NCI-H446 (cell line): ENCODE measurements around the gene GPSM1.

Experiments
- DNase-seq, 2 experiments: peaks; one replicate each; lab custom pipeline; 2025; lab: John Stamatoyannopoulos, UW

The GPSM1 gene

DNA sequence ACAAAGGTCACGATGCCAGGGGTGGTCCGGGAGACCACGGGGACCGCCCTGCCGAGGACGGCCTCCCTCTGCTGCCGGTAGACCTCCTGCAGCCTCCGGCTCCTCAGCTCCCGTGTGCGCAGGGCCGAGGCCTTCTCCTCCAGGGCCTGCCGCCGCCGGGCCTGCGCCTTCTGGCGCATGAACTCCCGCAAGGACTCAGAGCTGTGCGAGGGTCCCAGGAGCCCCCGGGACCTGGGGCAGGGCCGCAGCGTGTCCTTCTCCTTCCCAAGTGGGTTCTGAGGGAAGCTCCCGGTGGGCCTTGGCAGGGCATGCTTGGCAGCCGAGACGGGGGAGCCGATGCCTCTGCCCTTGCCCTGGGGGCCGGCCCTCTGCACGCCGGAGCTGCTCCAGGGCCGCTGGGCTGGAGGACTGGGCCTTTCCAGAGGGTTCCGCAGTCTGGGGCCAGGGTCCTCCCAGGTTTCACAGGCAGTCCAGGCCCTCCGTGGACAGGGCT lies 36.8 kb upstream of the GPSM1 start:
- DNase-seq, result no peak

DNA sequence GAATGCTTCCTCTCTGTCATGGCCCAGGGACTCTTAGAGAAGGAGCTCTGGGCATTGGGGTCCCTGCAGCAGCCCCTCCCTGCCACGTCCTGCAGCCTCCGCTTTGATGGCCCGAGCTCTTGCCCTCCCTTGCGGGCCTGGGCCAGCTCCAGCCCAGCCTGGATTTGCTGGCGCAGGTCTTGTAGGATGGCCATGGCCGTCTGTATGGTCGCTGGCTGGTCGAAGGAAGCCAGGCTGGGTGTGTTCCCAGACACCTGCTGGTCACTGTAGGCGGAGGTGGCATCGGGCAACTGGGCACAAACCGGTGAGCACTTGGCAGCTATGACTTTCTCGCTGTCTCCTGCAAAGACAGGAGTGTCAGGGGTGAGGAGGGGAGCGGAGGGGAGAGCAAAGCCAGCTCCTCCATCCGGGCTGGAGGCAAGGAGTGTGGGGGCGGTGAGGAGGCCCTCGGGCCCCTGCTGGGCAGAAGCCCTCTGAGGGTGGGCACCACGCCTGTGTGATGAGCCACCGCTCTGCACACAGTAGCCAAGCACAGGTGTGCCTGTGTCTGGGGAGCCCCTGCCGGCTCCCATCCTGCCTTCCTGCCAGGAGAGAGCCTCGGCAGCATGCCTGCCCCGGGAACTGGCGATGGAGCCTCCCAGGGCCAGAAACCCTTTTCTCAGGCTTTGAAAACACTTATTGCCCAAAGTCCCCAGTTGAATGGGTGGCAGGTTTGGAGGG lies 35.9 kb upstream of the GPSM1 start:
- DNase-seq, result no peak

DNA sequence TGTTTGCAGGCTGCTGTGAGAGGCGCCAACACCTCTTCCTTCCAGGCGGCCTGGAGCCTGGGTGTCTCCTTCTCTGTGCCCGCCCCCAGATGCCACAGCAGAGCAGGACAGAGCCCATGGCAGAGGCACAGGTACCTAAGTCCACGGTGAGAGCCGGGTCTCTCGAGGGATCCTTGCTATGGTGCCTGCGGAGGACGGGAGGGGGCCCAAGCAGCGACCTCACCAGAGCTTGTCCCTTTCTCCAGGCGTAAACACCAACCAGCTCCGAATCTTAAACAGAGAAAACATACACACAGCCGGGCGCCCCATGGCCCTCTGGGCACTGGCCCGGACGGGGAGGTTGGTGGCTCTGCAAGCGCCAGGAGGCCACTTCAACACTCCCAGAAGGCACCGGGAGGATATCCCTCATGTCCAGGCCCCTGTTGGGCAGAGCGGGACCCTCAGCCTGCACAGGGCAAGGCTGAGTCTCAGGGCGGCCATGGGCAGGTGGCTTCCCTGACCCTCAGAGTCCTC lies 35.3 kb upstream of the GPSM1 start:
- DNase-seq, result no peak

DNA sequence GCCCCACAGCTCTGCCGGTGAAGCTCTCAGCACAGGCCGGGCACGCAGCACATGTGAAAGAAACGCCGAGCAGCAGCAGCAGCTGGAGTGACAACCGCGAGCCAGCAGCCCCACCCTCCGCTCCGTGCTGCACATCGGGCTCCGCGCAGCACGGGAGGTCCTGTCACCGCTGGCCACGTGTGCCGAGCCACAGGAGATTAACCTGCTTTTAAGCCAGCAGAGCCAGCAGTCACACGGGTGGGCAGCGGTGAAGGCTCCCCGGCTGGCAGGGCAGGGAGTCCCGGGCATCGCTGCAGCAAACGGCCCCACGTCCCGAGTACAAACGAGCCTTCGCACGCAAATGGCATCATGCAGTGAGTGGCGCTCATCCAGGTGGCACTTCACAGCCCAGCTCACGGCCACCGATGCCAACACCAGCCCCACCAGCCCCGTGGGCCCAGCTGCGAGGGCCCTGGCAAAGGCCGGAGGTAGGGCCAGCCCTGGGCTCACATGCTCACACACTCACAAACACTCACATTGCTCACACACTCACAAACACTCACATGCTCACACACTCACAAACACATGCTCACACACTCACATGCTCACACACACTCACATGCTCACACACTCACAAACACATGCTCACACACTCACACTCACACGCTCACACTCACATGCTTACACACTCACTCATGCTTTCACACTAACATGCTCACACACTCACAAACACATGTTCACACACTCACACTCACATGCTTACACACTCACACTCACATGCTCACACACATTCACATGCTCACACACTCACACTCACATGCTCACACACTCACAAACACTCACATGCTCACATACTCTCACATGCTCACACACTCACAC lies 34.5 kb upstream of the GPSM1 start:
- no peak for DNase-seq

GRCh38 chr9:136293476-136294077 lies 33.8 kb upstream of the GPSM1 start:
- DNase-seq, result no peak

GRCh38 chr9:136294437-136294836 lies 32.9 kb upstream of the GPSM1 start:
- no peak for DNase-seq

GRCh38 chr9:136295055-136295454 lies 32.3 kb upstream of the GPSM1 start:
- DNase-seq, result no peak

DNA sequence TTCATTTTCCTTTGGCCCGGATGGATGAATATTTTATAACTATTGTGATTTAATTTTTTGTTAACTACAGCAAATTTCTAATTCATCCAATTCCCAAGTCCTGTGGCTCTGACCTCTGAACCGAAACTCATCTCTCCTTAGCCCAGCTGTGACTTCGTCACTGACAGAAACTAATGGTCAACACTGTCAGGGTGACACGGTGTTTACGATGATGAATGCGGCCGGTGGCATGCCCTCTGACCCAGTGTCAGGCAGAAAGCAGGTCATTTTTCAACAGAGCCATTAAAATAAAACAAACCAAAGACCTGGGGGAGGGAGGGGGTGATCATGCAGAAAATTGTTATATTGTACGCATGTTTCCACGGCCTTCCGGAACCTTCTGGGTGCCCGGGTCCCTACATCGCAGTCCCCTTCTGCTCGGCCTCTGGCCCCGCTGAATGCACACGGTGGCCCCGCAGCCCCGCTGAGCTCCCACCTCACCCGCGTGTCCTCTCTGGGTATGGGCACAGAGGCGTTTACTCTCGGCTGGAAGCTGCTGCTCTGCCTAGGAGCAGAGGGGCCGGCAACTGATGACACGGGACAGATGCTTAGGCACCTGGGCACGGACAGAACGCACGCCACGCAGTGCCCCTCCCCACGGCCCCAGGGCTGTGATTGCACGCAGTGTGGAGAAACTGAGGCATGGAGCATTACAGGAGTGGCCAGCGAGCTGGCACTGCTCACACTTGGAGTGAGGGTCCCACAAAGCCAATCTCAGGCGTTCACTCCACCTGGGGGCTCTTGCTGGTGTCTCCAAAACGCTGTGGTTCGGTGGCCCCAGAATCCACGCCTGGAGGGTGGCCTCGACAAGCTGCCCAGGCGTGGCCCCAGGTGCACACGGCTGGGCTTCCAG lies 31.6 kb upstream of the GPSM1 start:
- DNase-seq, result no peak

DNA sequence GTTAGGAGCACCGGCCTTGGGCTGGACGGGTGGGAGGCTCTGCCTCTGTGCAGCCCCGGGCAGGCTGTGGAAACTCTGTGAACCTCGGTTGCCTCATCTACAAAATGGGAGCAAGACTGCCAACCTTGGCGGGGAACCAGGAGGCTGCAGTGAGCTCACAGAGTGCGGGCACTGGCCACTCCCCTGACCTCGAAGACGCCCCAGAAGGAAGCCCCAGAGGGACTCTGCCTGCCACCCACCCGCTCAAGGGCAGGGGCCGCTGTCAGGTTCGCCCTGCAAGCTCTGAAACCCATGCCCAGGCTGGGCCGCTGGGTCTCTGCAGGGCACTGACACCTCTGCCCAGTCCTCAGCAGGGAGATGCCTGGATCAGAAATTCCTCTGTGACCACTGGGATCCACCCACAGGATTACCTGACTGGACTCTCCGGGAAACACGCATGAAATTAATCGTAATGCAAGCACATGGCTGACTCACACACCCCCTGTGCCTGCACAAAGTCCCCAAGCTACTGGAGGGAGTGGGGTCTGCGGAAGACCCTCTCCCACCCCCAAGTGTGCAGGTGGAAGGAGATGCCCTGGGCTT lies 30.8 kb upstream of the GPSM1 start:
- no peak for DNase-seq

DNA sequence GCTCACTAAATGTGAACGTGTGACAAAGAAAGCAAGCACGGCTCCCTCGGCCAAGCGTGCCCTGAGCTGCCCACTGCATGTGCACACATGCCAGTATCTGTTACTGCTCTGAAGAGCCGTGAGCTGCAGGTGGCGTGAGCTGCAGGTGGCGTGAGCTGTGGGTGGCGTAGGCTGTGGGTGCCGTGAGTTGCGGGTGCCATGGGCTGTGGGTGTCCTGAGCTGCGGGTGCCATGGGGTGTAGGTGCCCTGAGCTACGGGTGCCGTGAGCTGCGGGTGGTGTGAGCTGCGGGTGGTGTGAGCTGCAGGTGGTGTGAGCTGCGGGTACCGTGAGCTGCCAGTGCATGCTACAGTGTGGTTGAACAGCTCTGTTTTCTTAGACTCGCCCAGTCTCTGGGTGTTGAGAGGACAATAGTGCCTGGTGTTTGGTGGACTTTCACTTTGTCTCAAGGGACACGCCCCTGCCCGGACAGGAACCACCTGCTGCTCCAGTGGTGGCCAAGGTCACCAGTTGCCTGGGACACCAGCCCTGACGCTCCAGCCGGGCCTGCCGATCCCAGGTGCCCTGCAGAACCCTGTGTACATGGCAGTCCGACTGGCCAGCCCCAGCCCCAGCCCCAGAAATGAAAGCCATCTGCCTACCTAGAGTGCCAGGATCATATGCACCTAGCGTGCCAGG lies 30.2 kb upstream of the GPSM1 start:
- DNase-seq, result no peak

- DNase-seq, result no peak
These were observed 29.3 kb upstream of the GPSM1 start for GRCh38 chr9:136297766-136298735.

DNA sequence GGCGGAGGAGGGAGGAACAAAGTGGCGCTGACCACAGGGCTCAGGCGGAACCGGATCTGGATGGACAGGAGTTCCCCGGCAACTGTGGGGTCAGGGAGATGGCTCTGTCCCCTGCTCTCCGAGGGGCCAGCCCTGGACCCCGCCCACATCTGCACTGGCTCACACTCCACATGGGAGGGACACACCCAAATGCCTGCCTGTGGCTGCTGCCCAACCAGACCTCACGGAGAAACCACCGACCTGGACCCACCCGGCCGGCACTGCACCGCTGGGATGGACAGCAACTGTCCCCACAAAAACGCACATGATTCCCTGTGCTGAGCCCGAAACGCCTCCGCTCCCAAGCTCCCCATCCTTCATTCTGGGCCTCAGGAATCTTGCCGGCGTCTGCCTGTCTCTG lies 28.2 kb upstream of the GPSM1 start:
- no peak for DNase-seq

GRCh38 chr9:136299541-136299940 lies 27.8 kb upstream of the GPSM1 start:
- DNase-seq, result peak in 1 of 2 experiments; percentile 24

GRCh38 chr9:136300016-136300545 lies 27.3 kb upstream of the GPSM1 start:
- DNase-seq, result peak in 1 of 2 experiments; percentile 36

DNA sequence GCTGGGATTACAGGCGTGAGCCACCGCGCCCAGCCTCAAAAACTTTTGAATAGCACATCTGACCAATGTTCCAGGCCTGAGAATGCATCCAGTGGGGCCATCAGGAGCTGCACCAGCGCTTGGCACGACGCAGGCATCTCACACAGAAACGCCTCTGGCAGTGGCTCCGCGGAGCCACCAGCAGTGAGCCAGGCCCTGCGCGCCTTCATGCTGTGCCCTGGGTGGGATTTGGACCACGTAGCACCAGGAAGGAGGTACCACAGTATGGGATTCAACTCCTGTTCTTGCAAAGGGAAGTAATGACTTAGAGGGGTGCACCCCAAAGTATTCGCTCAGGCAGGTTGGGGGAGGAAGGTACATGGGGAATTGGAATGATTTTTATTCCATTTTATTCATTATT lies 26.5 kb upstream of the GPSM1 start:
- peak in 1 of 2 experiments; percentile 18 for DNase-seq

DNA sequence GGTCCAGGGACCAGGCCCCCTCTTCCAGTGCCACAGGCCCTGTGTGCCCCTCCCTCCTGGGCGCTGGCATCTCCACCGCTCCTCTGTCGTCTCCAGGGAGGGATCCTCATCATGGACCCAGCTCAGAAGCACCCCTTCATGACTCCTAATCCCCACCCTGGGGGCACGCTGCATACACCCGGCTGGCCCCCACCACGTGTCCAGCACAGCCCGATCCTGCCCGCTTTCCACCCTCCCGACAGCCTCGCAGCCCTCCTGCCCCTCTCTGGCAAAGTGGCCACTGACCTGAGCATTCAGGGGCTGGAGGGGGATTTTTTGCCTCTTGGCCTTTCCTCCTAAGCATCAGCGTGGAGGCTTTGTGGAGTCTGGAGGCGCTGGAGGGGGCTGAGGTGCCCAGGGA lies 24.8 kb upstream of the GPSM1 start:
- no peak for DNase-seq

DNA sequence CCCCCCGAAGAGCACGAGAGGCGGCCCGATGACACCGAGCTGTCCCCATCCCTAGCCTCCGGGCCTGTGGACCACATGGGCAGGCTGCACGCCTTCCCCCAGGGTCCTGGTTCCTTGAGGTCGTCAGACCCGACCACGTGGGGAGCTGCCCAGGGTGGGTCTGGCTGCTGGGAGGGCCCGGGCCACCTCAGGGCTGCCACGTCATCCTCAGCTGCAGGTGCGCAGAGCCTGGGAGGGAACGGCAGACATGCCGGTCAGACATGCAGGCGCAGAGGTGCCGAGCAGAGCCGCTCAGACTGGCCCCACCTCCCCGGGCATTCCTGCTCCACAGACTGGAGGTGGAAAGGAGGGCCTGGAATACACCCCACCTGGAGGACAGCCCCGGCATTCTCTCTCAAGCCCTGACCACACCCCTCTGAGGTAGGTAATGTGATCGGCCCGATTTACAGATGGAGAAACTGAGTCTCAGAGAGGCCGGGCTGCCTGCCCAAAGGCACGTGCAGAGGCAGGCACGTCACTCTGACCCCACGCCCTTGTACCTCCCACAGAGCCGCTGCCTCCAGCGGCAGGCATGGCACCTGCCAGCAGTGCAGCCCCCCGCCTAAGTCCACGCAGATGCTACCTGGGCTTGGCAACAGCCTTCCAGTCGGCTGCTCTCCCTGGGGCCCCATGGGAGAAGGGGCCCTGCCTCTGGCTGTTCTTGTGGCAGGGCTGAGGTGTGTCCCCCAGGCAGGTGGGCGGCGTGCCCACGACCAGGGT lies 24.1 kb upstream of the GPSM1 start:
- no peak for DNase-seq

DNA sequence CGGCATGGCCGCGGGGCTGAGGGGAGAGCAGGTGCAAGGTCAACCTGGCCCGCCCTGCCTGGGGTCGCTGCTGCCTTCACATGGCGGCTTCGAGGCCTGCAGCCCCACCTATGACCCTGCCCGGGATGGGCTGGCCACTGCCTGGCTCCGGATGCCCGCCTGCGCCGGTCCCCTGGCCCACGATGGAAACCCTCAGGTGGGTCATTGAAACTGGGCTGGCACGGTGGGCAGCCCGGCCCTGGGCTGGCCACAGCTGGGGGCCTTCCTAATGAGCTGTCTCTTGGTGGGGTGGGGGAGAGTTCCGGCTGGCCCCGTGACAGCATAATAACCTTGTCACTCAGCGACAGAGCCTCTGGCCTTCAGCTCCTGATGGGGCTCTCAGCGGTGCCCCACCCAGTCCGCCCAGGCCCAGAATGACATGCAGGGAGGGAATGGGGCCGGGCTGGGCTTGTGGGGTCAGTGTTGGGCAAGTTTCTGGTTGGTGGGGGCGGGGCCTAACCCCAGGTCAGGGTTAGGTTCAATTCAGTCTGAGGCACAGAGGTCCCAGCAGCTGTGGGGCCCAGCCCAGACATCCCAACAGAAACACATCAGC lies 23.4 kb upstream of the GPSM1 start, which contains the start of gene CCDC187:
CCDC187 (minus strand) TSS at position 270 of the 592 bp plus-strand sequence; CDS start at position 6, 264 bp downstream.
- DNase-seq, result no peak
